ENCODE results near the gene PRPSAP2.

PRPSAP2 gene

GRCh38 chr17:18850679-18851078, 7.3 kb upstream of the PRPSAP2 start:
- Histone ChIP-seq H3K27me3 (replicated peaks) (no peaks in the 10 kb centered on the region), H3K27ac (no peak overlapping the region), H3K4me3 (ENCODE audit: low read depth, low read length) (no peak overlapping the region), H3K36me3 (replicated peaks) (no peaks in the 10 kb centered on the region)
- no peak for DNase-seq
- in situ Hi-C loops (cut with HindIII; ENCODE audit: low pct_ligation_motif_present, low sequenced_read_pairs) = loop anchor here (25.0 kb wide), 1 partner anchor 112 kb away; the partner anchor contains the start of gene SLC5A10
- TF ChIP-seq CTCF (IDR thresholded peaks at IDR 0.05; ENCODE audit: low read depth, low read length, missing control alignments) = no peak

DNA sequence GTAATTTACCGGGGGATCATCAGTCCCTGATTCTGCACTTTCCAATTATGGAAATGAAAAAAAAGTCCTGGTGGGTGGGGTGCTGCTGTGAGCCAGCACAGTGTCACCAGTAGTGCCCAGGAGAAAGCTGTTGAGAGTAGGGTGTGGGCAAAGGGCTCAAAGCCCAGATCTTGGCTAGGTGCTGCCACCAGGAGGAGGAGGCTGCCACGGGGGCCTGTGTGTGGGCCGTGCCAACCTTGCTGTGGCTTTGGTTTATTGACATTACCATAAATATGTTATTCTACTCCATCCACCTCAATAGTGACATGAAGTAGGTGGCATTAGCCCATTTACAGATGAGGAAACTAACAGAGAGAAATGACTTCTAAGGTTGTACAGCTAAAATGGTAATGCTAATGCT, 6.7 kb upstream of the PRPSAP2 start:
- in situ Hi-C loops (cut with HindIII; ENCODE audit: low pct_ligation_motif_present, low sequenced_read_pairs) = loop anchor here (25.0 kb wide), 1 partner anchor 111 kb away; the partner anchor contains the start of gene SLC5A10
- no peak for TF ChIP-seq CTCF (IDR thresholded peaks at IDR 0.05; ENCODE audit: low read depth, low read length, missing control alignments)
- no peaks in the 10 kb centered on the region for H3K27me3 ChIP-seq (replicated peaks)
- no peak overlapping the region for H3K27ac ChIP-seq
- H3K4me3 ChIP-seq (ENCODE audit: low read depth, low read length) = no peak overlapping the region
- no peak for DNase-seq
- H3K36me3 ChIP-seq (replicated peaks) = no peaks in the 10 kb centered on the region

GRCh38 chr17:18854956-18855355, 3.0 kb upstream of the PRPSAP2 start:
- Histone ChIP-seq H3K4me3 (ENCODE audit: low read depth, low read length) (no peak overlapping the region), H3K27me3 (replicated peaks) (no peaks in the 10 kb centered on the region), H3K27ac (no peak overlapping the region), H3K36me3 (replicated peaks) (no peaks in the 10 kb centered on the region)
- no peak for DNase-seq
- in situ Hi-C loops (cut with HindIII; ENCODE audit: low pct_ligation_motif_present, low sequenced_read_pairs) = loop anchor here (25.0 kb wide), 1 partner anchor 107 kb away; the partner anchor contains the start of gene SLC5A10
- TF ChIP-seq CTCF (IDR thresholded peaks at IDR 0.05; ENCODE audit: low read depth, low read length, missing control alignments) = no peak

DNA sequence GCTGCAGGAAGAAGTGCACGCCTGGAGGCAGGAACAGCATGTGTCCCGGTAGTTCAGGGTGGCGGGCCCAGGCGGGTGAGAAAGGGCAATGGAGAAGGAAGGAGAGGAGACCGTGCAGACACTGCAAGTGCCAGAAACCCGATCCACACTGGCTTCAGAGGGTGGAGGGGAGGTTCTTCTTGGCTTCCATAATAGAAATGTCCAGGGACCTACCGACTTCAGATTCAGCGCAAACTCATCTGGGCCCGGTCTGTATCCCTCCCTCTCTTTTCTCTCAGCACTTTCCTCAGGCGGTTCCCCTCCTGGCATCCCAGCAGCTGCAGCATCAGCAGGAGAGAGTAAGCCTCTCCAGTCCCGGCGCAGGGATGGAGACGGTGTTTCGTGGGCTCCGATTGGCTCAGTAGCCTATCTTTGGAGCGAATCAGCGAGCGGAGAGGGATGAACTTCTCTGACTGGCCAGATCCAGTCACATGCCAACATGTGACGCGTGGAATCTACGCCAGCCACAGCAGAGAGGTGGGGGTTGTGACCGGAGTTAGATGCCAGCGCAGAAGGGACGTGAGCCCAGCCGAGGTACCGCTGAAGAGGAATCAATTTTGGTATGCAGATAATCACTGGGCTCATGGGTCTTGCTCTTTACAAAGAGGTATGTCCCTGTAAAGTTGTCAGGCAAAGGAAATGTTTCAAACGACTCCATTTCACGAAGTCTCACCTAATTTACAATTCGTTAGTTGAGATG, 1.9 kb upstream of the PRPSAP2 start:
- peak; percentile 93 for DNase-seq
- H3K36me3 ChIP-seq (replicated peaks) = no peaks in the 10 kb centered on the region
- in situ Hi-C loops (cut with HindIII; ENCODE audit: low pct_ligation_motif_present, low sequenced_read_pairs) = loop anchor here (25.0 kb wide), 1 partner anchor 106 kb away; the partner anchor contains the start of gene SLC5A10
- H3K27me3 ChIP-seq (replicated peaks) = no peaks in the 10 kb centered on the region
- H3K27ac ChIP-seq = peak overlapping the region; percentile 60
- TF ChIP-seq CTCF (IDR thresholded peaks at IDR 0.05; ENCODE audit: low read depth, low read length, missing control alignments) = no peak
- peak overlapping the region; percentile 72 for H3K4me3 ChIP-seq (ENCODE audit: low read depth, low read length)

GRCh38 chr17:18856570-18856915, 1.4 kb upstream of the PRPSAP2 start:
- H3K4me3 ChIP-seq (ENCODE audit: low read depth, low read length) = peak overlapping the region; percentile 72
- no peaks in the 10 kb centered on the region for H3K27me3 ChIP-seq (replicated peaks)
- in situ Hi-C loops (cut with HindIII; ENCODE audit: low pct_ligation_motif_present, low sequenced_read_pairs) = loop anchor here (25.0 kb wide), 1 partner anchor 106 kb away; the partner anchor contains the start of gene SLC5A10
- DNase-seq = no peak
- TF ChIP-seq CTCF (IDR thresholded peaks at IDR 0.05; ENCODE audit: low read depth, low read length, missing control alignments) = no peak
- peak overlapping the region; percentile 60 for H3K27ac ChIP-seq
- no peaks in the 10 kb centered on the region for H3K36me3 ChIP-seq (replicated peaks)

Data from brain microvascular endothelial cell (primary cell).